AG09319 (cell line): ENCODE measurements around the gene ARFGEF3.
A peak's percentile ranks its signal among the peaks of the same experiment; 100 is the strongest.
"Not testable (repeated sequence)": the region's sequence is repeated elsewhere in the genome, so short reads cannot be mapped to it uniquely, and the experiment has no call there.

ENCODE experiments used
- DNase-seq: peaks from one replicate; pipeline ENCODE4 v3.0.0-alpha.2; 2010; ENCODE audit warnings: low read depth; ENCODE audit errors: extremely low read depth
- CTCF ChIP-seq: IDR thresholded peaks from 2 replicates; pipeline ENCODE4 v1.5.1; 2011; ENCODE audit warnings: low read depth, mild to moderate bottlenecking, inconsistent platforms, low read length, moderate library complexity

The ARFGEF3 gene

DNA sequence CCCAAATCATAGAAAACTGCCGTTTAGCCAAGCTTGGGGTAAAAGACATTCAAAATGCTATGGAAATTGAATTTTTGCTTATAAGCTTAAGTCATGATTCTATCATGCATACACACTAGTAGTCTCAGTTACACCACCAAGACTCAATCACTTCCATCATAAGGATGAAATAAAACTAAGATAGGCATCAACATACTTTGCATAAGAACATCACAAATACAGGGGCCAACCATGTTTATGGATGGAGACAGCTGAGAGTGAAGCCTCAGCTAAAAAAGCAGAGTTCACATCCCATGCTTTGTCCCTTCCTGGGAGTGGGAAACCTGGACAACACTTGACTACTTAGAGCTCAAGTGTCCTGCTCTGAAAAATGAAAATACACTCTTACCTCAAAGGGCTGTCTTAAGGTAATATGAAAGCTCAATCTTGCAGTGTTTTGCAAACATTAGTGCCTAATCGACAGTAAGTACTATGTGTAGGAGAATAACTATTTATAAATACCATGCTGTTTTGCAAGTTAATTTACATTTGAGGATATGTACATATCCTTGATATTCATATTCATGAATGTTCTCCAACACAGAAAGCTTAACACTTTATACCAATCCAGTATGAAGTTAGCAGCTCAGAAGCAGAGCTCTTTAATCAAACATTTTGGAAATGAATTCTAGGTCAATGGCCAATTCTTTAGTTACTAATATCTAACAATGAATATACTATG lies 184.0 kb downstream of the ARFGEF3 start:
- DNase-seq, result no peak

DNA sequence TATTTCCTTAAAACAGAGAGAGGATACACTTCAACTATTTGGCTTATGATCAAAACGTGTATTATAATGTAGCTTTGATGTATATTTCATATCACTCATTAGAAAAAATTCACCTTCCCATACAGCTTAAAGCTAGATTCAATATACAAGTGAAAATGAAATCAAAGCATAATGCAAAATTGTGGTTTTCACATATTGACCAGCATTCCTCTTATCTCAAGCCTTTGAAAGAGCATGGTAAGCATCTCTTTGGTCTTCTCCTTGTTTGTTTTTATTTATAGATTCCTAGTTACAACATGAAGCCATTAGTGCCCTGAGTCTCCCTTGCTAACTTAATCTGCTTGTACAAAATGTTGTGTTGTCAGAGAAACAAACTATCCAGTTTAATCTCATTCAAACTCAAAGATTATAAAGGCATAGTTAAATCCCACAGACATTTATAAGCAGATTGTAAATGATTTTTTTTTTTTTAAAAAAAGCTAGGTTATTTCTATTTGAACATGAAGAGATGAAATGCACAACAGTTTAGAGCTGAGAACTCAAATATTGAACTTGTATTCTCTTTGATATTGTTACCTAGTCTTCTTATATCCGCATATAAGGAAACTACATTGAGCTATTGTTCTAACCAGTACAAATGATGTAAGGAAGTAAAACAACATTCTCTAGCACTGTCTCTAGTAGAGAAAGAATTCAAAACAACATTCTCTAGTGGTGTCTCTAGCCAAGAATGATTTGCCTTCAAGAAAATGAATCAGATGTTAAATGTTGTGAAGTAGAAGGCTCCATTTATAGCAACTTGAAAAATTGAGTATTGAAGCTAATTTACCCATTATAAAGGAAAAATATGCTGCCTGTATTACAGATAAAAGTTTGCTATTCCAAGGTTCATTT lies 184.8 kb downstream of the ARFGEF3 start:
- no peak for TF ChIP-seq CTCF
- DNase-seq, result no peak

More for the DNA sequence above, 184.0 kb downstream of the ARFGEF3 start:
- TF ChIP-seq CTCF, result no peak

- no peak for DNase-seq
- no peak for TF ChIP-seq CTCF
These were observed 186.1 kb downstream of the ARFGEF3 start for GRCh38 chr6:138347864-138348263.

- peak; percentile 15 for DNase-seq
- no peak for TF ChIP-seq CTCF
These were observed 188.2 kb downstream of the ARFGEF3 start for GRCh38 chr6:138349891-138350290.

DNA sequence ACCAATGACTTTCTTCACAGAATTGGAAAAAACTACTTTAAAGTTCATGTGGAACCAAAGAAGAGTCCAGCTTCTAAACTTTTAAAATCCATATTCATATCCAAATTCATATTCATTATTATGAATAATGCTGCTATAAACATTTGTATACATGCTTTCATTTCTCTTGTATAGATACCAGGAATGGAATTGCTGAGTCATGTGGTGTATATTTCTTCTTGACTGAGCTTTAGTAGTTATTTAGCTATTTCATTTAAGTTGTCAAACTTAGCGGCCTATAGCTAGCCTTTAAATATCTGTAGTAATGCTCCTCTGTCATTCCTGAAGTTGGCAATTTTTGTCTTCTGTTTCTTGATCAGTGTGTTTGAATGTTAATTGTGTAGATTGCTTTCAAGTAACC lies 196.2 kb downstream of the ARFGEF3 start:
- DNase-seq, result no peak
- no peak for TF ChIP-seq CTCF

DNA sequence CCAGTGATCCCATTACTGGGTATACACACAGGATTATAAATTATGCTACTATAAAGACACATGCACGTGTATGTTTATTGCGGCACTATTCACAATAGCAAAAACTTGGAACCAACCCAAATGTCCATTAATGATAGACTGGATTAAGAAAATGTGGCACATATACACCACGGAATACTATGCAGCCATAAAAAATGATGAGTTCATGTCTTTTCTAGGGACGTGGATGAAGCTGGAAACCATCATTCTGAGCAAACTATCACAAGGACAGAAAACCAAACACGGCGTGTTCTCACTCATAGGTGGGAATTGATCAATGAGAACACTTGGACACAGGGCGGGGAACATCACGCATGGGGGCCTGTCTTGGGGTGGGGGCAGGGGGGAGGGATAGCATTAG lies 206.9 kb downstream of the ARFGEF3 start:
- not testable (repeated sequence) for DNase-seq

GRCh38 chr6:138370631-138371451 lies 209.1 kb downstream of the ARFGEF3 start:
- no peak for TF ChIP-seq CTCF
- no peak for DNase-seq
